NCI-H526 (cell line): Measurements from ENCODE around the gene BPIFB2.

Experiments used
- DNase-seq, 2 experiments: peaks; one replicate each; lab custom pipeline; 2025; lab: John Stamatoyannopoulos, UW

BPIFB2 gene

DNA sequence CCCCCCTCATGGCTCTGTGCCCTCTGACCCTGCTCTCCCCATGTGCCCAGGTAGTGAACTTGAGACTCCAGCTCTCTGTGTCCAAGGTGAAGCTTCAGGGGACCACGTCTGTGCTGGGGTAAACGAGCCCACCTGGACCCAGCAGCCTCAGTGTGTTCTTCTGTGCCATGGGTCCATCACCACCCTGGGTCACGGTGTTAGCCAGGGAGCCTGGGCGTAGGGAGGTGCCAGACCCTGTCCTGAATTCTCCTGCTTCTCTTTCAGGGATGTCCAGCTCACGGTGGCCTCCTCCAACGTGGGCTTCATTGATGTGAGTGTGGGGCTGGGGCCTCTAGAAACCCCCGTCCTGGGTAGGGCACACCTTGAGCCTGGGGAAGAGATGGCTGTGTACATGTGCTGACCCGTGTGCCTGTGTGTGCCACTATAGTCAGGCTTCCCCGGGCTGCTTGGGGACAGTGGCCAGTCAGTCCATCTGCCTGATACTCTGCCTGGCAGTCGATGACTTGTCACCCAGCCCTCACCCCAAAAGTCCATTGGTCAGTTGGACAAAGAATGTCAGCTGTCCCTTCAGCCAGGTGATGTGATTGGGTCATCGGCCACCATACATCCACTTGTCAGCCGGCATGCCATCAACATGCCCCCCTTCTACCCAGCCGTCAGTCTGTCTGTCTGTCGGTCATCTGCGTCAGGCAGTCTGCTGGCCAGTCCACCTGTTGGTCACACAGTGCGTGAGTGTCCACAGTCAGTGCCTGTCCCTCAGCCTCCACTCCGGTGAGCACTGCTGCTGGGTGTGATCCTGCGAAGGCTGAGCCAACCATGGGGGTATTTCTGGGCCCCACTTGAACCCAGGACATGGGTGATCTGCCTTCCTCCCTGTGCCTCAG lies 13.0 kb downstream of the BPIFB2 start:
- DNase-seq, result no peak

DNA sequence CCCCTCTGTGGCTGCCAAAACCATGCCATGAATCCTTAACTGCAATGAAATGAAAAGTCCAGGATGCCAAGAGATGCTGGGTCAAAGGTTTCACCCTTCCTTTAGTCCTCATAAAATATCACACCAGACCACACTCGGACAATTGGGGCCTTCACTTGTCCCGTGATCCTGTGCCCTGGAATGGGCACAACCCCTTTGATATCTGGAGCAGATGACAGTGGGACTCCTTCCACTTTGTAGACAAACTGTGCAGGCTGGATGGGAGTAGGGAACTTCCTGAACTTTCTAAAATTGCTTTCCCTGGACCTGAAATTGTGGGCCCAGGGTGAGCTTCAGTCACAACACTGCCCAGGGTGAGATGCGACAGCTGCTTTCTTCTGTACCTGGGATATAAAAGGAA lies 14.4 kb downstream of the BPIFB2 start:
- no peak for DNase-seq

DNA sequence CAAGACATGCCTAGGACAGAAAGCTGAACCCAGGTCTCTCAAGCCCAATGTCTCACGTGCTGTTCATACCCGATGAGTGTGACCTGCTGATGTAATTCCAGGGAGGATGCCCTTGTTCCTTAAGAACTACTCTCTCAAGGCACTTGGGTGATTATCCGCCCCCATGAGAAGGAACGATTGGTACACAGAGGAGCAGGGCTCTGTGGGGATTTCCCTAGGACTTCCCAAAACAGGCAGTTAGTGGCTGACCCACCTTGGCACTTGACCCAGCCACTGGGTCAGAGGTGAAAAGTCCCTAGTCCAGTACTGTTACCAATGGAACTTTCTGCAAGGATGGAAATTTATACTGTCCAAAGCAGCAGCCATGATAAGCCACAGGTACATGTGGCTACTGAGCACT lies 14.8 kb downstream of the BPIFB2 start:
- DNase-seq, result no peak

DNA sequence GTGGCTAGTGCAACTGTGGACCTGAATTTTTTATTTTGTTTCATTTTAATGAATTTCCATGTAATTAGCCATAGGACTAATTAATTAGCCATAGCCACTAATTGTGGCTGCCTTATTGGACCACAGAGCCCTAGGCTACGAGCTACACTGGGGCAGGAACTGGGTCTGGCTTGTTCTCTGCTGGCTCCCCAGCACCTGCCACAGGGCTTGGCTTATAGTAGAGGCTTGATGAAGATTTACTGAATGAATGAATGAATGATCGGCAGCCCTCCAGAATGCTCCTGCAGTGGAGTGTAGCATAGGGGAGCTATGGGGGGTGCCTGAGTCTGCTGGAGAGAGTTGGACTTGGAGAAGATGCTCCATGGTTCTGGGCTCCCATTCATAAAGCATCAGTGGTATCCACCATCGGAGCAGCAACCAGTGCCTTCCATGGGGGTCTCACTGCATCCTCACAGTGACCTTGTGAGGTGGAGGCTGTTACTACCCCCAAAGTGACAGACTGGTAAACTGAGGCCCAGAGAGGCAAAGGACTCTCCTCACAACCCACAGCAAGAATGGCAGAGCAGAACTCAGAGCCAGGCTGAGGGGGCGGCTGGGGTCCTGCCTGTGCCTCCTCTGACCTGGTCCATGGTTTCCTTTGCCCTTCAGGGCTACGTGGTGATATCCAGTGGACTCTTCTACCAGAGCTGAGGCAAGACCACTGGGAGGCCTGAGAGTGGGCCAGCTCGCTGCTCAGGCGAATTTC lies 15.4 kb downstream of the BPIFB2 start:
- DNase-seq, result no peak

DNA sequence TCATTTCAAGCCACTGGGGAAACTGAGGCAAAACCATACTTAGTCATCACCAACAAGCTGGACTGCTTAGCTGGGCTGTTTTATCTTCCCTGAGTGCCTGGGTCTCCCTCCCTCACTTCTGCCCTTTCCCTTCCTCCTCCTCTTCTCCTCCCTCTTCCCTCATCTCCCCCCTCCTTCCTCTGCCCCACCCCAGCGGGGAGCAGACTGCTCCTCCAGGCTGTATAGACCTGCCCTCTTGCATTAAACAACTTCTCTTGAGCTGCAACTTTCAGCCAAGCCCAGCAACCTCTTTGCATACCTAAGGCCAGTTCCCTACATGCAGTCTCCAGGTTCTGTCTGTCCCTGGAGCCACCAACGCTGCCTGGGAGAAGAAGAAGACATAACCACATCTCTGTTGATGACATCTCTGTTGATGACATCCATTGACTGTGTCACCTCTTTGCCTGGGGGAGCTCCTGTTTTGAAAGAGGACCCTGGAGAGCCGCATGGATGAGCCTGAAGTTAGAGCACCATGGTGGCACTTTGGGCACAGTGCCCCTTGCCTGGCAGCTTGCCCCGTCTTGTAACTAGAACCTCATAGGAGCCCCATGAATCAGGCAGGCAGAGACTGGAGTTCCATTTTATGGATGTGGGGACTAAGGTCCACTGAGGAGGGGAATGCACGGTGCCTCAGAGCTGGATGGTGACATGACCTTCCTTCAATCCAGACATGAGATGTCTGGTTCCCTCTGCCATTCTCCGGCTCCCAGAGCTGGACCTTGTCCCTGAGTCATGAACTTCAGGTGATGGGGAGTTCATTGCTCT lies 16.1 kb downstream of the BPIFB2 start:
- no peak for DNase-seq

DNA sequence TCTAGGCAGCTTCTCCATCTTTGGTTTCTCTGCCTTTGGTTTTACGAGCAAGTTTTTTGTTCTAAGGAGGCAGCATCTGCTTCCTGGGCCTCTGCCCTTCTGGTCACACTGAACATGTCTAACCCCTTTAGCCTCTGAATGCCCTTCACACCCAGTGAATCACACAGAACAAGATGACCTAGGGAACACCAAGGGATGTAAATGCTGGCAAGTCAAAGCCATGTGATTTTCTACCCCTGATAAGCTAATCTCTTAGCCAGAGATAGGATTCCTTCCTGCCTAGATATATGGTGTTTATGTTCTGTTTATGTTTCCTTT lies 16.7 kb downstream of the BPIFB2 start:
- no peak for DNase-seq

DNA sequence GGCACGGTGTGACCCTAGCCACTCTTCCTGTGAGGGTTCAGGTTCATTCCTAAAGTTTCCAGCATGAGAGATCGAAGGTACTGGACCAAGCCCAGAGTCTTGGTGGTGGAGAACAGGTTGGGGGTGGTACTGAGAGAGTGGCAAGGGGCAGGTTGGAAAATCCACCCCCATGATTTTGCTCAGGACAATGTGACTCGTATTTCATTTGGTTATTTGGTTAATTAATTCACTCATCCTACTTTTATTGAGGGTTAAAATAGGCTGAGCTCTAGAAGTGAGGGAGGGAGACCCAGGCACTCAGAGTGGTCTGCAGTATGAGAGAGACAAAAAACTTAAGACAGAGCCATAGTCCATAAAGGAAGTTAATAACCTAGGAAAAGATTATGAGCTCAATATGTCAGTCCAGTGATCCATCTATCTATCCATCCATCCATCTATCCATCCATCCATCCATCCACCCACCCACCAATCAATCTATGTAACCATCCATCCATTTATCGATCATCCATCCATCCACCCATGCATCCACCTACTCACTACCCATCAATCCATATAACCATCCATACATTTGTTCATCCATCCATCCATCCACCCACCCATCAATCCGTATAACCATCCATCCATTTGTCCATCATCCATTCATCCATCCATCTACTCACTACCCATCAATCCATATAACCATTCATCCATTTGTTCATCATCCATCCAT lies 17.3 kb downstream of the BPIFB2 start:
- DNase-seq, result no peak

DNA sequence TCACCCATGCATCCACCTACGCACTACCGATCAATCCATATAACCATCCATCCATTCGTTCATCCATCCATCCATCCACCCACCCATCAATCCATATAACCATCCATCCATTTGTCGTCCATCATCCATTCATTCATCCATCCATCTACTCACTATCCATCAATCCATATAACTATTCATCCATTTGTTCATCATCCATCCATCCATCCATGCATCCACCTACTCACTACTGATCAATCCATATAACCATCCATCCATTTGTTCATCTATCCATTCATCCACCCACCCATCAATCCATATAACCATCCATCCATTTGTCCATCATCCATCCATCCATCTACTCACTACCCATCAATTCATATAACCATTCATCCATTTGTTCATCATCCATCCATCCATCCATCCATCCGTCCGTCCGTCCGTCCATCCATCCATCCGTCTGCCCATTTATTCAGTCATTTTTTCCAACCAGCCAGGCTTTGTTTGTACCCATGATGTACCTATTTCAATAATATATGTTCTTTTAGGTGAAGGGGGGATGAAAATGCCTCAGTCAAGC lies 17.9 kb downstream of the BPIFB2 start:
- no peak for DNase-seq

DNA sequence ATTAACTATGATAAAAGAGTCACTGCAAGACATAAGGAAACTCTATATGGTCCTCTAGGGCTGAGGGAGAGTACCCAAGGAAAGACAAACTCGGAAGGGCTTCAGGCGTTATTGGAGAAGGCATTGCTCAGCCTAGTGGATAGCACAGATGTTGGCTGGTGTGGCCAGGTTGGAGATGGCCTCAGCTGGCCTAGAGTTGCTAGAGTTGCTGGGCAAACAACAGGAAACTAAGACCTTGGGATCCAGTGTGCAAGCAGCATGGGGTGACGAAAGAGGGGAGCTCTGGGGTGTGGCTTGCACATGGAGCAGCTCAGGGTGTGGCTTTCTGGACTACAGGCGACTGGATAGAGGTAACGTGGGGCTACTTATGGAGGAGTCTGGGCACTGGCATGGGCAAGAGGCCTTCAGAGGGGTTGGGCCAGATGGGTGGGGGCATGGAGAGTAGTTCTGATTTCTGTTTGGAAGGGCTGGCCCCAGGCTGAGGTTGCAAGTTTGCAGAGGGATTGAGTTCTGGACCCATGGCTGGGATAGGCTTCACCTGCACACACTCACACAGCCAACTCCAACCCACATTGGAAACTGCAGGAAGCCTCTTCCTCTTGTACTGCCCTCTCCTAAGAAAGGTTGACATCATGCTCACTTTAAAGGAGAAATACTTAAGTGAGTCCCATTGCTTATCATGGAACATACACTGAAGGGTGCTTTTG lies 18.7 kb downstream of the BPIFB2 start:
- no peak for DNase-seq

DNA sequence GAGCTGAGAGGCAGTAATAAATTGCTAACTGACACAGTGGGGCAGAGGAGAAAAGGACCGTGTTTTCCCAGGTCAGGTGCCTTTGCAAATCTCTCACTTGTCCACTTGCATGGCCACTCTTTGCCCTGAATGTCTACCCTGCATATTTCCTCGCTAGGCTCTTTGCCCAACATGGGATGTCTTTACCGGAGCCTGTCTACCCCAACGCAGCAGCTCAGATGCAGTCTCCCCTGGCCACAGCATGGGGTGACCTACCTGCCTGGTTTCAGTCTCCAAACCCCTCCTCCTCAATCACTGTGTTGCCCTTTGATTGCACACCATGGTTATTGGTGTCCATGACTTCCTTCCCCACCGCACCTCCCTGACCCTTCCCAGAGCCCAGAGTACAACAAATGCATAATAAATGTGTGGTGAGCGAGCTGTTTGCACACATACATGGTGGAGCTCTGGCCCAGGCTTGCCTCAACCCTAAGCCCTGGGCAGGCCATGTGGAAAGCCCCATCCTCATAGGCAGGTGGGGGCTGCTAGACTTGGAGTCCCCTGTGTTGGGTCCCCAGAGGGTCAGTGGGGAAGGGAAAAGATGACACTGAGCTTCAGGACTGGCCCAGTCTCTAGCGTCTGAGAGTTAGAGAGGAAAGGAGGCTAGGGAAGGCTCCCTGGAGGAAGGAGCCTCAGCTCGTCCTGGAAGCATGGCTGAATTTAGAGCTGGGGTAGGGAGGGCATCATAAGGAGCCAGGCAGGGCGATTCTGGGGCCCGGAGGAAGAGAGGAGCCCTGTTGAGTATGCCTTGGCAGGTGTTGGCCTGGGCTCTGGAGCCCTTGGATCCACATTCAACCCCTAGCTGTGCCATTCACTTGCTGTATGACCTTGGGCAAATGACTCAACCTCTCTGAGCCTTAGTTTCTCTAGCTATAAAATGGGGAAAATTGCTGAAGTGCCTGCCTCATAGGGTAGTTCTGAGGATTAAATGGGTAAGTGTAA lies 19.6 kb downstream of the BPIFB2 start:
- DNase-seq, result no peak

DNA sequence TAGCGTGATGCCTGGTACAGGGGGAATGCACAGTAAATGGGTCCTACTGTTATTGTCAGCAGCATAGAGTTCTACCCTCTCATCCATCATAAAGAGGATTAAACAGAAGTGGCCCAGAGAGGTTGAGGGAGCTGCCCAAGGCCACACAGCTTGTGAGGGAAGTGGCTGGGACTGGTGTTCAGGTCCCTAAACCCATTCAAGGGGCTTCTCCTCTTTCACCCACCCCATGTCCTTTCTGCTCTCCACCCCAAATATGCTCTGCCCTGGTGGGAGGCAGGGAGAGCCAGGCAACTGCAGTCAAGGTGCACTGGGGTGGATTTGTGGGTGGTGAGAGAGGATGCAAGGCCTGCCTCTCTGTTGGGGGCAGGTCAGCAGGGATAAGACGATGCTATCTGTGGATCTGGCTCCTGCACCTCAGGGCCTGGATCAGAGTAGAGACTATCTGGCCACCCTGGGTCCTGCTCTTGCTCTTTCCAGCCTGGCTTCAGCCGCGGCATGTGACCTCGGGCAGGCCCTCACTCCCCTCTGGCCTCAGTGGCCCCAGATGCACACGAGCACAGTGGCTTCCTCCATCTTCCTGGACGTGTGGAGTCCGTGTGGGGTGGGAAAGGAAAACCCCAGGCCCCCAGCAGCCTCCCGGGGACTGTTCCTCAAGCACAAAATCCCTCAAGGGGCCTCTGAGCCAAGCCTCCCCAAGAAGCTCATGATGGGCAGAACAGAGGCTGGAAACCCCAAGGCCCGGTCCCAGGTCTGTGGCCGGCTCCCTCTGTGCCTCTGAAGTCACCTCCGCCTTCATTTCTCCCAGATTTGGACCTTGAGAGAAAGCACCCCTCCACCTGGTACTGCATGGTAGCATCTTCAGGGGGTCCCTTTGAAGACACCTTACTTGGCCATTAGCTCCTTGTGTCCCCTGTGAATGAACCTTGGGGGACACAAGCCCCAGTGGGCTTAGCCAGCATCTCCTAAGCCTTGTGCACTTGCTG lies 20.6 kb downstream of the BPIFB2 start:
- DNase-seq, result no peak

DNA sequence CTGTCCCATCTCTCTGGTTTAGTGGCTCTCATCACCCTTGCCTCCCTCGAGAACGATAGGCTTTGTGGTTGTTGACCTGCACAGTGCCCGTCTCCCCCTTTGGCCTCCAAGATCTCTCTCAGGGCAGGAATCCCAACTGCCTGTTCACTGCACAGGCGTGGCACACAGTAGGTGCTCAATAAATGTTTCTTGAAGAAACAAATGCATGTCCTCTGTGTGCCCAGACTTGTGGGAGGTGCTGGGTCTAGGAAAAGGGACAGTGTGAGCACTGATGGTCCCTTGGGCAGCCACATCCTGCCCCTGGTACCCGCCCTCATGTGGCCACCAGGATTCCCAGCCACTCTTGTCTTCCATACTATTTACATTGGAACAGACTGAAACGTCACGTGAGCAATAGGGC lies 21.4 kb downstream of the BPIFB2 start:
- DNase-seq, result no peak

DNA sequence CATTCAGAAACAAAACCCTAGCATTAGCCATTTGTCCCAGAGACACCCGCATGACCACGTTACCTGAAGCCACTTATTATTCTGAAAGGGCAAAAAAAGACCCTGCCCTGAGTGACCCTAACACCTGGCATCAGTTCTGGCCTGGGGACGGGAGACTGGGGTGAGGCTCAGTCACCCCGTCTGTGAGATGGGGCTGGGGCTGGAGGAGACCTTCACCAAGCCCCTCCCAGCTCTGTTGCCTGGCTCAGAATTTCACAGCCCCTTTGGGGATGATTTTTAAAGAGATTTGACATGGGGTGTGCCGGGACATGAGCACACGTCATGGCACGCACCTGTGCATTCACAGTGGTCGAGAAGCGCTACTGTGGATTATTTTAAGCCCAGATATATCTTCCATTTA lies 22.6 kb downstream of the BPIFB2 start:
- DNase-seq, result no peak

DNA sequence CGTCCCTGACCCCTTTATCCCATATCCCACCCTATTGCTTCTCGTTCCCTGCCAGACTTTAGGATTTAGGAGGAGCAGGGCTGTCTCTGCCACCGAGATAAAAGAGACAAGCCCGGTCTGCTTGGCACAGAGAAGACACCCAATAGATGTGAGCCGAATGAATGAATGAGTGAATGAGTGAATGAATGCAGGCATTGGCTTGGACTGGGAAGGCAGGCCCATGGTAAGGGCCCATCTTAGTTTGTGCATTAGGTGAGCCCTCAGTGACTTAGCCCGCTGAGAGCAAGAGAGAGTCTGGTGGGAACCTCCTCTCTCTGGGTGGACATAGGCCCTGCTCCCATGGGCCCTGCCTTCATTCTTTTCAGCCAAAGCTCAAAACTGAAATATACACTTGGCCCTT lies 23.1 kb downstream of the BPIFB2 start:
- DNase-seq, result no peak

DNA sequence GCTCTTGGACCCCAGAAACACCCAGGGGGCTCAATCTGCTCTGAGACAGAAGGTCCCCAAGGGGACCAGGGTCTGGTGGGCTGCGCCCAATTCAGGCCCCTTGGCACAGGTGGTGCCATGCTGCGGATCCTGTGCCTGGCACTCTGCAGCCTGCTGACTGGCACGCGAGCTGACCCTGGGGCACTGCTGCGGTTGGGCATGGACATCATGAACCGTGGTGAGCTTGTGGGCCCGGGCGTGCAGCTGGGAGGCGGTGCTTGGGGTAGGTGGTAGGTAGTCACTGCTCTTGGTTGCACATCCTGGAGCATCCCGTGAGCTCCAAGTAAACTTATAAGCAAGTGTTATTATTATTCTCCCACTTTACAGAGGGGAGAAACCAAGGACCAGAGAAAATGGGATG lies 24.0 kb downstream of the BPIFB2 start, which contains the start of gene BPIFB6:
TSS of gene BPIFB6 (plus strand) at position 118 of the 400 bp plus-strand sequence. CDS start at position 118, 0 bp downstream.
- no peak for DNase-seq

DNA sequence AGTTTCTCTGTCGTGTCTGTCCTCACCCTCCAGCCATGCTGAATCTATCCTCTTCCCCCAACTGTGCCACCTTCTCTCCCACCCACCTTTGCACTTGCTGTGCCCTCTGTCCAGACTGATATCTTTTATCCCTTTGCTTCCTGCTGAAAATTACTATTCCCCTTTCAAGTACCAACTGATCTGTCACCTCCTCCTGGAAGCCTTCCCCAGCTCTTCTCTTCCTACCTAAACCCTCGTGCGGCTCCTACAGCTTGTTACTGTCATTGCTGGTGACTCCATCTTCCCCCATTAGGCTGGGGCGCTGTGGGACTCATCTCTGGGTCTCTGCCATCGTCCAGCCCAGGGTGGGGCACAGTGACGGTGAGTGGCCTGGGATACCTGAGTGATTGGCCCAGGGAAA lies 25.1 kb downstream of the BPIFB2 start:
- no peak for DNase-seq

DNA sequence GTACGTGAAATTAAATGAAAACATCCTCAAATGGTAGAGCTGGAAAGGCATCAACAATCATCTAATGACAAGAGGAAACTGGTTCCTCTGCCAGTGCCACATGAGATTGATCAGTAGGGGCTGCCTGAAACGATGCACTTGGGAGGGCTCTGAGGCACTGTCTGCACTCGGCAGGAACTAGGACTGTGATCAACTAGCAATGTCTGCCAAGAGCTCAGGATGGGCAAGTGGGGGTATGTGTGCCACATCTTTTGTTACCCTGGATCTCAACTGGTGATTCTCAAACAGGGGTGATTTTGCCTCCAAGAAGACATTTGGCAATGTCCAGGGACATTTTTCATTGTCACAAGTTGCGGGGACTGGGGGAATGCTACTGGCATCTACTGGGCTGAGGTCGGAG lies 25.9 kb downstream of the BPIFB2 start:
- no peak for DNase-seq

DNA sequence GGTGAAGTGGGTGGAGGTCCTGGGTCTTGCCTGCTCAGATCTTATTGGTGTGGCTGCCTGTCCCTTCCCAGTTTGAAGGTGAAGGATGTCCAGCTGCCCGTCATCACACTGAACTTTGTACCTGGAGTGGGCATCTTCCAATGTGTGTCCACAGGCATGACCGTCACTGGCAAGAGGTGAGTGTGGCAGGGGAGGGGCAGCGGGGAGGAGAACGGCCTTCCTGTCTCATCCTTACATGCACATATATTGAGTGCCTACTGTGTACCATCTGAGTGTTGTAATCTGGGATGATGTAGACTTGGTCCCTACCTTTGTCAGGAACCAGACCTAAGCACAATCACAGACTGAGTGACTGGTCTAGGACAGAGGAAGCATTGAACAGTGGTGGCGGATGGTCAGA lies 26.6 kb downstream of the BPIFB2 start:
- DNase-seq, result no peak
